NOMO-1 treated with dmso at 0.1 percent for 144 hours (cell line): ENCODE measurements around the gene ARHGAP11A.
A peak's percentile ranks its signal among the peaks of the same experiment; 100 is the strongest.

Experiments
- DNase-seq: peaks from one replicate; lab custom pipeline; 2025; ENCODE audit not compliant: unreplicated experiment; lab: John Stamatoyannopoulos, UW

Gene ARHGAP11A

DNA sequence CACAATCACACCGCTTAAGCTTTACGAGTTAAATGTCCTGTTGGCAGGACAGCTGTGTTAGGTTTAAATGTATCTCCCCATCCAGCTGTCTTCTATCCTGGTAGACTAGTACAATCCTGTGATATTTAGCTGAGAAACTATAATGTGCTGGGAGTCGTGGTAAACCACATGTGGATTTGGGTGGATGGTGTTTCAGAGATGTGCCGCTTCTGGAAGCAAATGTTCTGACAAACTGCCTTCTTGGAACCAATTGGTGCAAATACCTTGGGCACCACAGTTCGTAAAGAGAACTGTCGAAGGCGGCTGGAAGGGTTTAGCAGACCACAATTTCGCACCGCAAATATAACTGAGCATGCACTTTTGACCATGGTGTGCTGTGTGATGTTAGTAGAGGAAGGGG, 41.2 kb downstream of the ARHGAP11A start:
- DNase-seq, result no peak

DNA sequence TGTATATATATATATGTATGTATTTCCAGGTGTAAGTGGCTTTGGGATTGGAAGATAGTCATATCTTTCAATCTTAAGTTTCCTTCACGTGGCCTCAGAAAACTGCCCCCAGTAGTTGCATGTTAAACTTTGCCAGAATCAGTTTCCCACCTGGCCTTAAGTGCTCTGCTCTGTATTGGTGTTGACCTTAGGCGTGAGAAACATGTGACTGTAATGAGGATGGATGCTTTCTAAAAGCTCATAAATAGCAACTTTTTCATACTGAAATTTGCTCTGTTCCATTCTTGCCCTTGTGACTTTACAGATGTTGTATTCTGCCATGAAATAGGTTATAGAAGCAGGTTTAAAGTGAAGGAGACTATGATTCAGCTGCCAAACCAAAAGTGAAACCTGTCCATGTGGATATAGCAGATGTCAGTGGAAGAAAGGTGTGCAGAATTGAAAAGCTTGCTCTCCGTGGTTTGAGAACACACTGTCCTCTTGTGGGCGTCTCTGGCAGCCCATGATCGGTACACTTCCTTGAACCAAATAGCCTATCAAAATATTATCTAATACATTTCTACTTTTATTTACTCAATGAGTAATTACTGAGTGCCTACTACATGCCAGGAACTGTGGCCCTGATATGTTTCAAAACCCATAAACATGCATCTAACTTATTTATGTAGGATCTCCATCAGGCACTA, 42.0 kb downstream of the ARHGAP11A start:
- no peak for DNase-seq

DNA sequence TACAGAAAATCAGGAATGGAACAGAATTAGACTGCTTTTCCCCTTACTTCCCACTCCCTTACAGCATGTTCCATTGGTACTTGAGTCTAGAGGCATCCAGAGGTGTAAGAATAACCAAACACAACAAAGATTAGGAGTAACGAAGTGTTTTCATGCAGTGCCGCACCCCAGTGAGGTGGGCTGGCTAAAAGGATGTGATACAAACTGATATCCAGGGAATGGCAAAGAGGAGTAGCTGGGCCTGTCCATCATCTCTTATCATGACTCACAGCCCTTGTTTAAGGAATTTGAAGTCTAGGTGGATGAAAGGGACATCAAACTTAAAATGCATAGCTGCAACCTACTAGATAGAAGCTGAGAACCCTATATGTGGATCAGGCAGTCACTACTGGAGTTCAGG, 42.6 kb downstream of the ARHGAP11A start:
- DNase-seq, result no peak

DNA sequence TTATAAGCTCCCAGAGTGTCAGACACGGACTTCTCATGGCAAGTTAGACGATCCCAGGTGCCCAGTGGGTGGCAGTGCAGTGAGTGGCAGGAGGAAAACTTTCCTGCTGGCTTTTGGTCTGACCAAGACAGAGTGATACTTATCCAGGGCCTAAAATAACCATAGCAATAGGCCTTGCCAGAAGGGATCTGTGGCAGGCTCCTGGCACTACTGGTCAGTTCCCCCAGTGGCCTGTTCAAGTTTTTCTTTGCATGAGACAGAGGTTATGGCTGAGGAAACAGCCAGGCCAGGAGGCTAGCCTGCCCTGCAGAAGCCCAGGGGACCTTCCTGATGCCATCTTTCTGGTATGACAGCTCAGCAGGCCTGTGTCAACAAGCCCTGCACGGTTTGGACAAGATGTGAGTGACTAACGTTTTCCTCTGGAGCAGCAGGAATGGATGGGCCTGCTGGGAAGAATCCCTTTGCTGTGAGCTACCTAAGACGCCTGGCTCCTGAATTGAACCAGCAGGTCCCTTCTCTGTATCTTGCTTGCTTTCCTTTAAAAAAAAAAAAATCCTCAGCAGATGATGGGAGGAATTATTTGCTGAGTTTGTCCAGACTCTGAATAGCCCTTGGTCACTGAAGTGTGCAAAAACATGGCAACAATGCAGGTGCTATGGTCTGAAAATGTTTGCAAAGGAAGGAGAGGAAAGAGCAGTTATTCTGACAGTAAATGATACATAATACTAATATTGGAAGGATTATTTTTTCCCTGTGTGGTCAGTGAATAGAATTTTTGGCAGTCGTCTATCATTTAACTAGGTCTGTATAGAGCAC, 44.2 kb downstream of the ARHGAP11A start:
- DNase-seq, result no peak

DNA sequence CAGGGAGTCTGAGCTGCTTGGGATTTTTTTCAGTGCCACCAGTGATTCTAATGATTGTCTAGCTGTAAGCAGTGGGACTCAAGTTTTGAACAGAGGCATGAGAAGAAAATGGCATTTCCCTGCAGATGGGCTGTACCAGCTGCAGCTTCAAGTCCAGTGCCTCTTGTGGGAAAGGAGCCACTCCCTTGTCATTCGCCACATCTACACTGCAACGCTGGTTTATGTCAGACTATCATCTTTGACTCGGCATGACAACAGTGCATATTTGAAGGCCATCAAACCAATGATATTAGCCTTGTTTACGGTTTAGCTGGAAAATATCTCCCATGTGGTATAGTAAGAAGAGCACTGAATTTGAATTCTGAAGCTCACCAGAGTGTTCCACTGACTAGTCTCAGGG, 48.4 kb downstream of the ARHGAP11A start:
- DNase-seq, result no peak

DNA sequence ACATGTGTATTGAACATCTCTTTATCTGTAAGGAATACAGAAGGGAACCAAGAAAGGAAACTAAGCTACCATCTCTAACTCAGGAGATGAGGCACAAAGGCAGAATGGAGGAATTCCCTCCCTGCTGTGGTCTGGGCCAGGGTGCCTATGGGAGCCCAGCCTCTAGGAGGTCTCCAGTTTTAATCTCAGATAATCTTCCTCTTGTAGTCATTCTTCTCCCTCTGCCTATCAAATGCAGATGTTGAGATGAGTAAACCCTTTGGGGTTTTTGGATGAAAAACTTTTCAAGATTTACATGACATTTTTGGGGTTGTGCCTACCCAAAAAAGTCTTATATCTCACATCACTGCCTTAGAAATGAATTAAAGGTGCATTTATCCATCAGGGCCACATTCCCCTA, 49.5 kb downstream of the ARHGAP11A start:
- no peak for DNase-seq

DNA sequence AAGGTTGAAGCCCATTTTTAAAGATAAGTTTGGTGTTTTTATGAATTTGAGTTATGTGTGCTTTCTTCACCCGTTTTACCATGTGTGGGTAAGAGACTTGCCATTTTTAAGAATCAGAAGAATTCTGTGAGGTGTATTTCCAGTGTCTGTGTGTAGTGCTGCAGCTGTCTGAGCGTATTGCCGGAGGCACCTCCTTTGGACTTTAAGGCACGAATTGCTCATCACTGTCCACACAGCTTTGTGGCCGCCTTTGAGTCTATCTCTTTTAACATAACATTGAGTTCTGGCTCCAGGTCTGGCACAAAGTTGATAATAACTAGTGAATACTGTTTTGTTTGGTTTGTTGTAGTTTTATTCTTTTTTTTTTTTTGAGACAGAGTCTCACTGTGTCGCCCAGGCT, 52.0 kb downstream of the ARHGAP11A start:
- no peak for DNase-seq

DNA sequence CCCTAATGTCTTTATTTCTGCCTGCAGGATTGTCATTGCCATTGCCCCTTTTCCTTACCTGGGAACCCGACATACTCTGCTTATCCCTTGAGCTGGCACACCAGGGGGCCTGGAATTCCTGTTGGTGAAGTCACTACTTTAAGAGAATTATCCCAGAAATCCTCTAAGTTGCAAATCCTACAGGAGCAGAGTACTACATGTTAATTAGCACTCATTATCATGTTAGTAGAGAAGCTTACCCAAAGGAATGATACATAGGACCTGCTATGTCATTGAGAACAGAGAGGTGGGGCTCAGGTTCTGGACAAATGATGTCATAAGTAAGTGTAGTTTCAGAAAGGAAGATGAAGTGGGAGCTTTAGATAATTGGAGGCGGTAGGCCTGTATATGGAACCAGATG, 53.6 kb downstream of the ARHGAP11A start:
- no peak for DNase-seq

DNA sequence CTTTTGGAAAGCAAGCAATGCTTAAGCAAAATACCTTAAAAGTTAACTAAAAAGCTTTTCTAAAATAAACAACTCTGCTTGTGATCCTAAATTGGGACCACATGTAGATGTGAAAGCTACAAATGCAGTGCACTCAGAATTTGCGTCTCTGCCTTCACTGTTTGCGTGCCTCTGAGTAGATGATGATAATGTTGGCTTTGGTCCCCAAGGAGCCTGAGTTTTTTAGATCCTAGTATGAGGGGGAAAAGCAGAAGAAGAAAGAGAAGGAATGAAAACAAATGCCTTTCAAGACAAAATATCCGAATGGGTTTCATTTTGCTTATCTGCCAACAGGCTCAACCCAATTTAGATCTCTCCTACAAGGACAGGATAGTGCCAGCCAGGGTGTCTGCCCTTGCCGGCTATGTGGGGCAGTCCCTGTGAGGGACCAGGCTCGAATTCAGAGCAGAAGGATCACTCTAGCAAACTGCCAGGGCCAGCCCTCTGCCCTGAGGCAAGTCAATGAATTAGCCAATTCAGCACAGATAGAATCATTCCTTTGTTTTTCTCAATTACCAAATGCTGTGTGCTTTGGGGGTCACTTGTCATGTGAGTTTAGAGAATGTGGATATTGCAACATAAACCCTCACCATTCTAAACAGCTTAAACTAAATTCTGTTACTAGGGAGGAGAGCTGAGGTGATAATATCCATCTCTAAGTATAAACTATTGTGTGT, 54.8 kb downstream of the ARHGAP11A start:
- no peak for DNase-seq

DNA sequence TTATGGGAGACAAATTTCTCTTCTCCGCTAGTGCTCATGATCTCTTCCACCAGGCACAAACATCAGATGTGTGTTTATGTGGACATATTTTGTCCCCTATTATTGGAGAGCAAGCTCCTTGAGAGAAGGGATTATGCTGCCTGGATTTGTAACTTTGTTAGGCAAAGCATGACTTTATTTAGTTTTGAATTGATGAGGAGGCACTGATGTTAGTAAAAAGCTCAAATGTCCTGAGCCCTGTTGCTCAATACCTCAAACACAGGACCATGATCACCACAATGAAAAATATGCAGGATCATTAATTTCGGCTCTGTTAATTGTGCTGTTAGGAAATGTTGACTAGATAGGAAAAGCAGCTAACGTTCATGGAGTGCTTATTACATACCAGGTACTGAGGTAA, 55.3 kb downstream of the ARHGAP11A start:
- DNase-seq, result no peak

DNA sequence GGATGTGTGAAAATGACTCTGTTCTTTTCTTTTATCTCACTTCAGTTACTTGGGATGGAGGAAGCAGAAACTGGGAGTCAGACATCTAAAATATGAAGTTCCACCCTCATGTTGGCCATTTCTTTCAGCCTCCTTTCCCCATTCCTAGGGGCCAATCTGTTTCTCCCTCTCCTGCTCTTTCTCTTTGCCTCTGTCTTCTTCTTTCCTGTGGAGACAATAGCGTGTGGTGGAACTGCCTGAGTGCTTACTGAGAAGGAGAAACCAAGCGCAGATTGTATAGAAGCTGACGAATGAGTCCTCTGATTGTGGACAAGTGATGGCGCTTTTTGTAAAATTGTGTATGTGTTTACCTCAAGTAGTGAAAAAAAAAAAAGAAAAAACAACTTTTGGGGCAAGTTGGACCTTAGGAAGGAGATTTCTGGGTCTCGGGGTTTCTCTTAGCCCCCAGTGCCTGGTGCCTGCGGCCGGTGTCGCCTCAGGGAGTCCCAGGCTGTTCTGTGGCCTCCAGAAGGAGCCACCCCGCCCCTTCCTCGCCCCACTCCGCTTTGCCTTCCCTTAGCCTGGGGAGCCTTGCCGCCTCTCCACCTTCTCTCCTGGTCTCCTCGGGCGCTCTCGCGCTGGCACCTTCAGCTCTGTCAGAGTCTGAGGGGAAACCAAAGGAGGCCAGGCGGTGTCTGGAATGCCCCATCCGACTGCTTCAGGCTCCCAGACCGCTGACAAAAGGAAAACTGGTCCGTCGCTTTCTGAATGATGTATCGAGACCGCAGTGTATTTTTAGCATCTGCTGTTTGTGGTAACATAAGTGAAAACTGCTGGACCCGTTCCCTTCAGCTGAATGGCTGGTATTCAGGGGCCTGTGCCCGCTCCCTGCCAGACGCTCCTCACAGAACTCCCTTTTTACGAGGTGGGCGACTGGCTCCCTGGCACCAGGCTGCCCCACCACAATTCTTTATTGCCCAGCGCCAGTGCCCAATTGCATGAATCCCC, 56.3 kb downstream of the ARHGAP11A start:
- no peak for DNase-seq

DNA sequence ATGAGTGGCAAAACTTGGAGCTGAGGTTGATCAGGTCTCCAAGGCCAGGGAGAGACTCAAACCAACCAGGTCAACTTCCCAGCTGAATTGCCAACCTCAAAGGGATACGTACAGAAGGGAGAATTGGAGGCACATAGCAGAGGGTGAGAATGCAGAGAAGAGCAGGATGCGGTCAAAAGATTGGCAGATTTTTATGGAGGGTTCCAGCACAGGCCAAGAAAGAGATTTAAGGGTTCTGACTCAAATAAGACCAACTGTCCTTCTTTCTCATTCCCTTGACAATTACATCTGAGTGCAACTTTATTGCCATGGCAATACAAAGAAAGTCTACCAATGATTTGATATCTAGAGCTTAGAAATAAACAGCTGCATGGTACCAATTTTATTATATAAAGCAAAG, 59.4 kb downstream of the ARHGAP11A start:
- no peak for DNase-seq

DNA sequence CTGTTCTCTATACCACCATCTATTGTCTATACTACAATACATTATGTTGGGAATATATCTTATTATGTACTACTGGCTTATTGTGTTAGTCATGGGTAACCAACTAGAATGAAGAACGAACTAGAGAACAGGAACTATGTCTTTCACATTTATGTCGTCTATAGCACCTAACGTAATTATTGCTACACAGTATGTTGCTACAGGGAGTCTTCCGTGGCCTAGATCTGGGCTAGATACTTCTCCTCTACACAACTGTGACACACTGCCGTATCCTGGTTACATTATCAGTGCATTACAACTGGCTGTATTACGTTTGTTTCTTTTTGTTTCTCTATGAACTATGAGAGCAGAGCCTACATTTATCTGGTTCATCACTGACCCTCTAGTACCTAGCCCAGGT, 60.2 kb downstream of the ARHGAP11A start:
- DNase-seq, result peak; percentile 34

DNA sequence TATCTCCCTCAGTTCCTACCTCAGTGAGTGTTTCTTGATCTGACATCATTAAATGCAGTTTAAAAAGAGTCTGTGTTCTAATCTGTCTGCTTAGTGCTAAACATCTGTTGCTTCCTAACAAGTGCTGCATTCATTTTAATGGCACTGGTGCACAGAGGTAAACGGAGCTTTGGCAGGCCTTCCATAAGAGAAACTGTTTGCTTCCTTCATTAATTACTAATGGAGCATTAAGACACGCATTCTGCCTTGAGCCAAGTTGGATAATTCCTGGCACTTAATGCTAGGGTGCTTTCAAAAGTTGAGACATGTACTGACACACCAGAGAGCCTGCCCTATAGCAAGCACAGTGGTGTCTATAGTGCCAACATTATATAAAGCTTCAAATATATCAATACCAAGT, 60.9 kb downstream of the ARHGAP11A start:
- no peak for DNase-seq

DNA sequence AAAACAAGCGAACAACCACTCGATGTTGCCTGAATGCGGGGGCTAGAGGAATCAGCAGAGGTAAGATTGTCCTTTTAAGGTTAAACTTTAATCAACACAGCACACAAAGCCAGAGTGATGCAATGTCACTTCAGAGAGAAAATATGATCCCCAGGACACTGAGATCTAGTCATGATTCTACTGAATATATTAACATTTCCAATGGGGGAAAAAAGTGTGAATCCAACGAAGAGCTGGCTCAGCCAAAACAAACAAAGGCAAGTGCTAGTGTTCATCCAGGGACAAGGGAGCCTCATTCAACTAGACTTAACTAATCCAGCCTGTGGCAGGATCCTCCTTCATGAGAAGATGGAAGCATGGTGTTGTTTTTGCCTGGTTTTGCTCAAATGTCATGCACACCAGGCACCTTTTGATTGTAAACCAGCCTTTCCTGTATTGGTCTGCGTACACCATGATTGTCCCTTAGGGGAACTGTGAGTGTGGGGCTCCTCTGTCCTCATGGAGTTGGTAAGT, 62.0 kb downstream of the ARHGAP11A start:
- no peak for DNase-seq

DNA sequence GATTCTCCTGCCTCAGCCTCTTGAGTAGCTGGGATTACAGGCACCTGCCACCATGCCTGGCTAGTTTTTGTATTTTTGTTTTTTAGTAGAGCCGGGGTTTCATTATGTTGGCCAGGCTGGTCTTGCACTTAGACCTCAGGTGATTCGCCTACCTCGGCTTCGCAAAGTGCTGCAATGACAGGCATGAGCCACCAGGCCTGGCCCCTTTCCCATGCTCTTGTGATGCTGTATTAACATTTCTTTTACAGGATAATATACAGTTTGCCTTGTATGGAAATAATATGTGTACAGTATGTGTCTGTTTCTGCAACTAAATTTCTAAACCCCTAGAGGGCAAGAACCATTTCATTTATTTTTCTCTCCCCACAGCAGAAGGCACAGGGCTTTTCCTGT, 64.0 kb downstream of the ARHGAP11A start:
- no peak for DNase-seq

DNA sequence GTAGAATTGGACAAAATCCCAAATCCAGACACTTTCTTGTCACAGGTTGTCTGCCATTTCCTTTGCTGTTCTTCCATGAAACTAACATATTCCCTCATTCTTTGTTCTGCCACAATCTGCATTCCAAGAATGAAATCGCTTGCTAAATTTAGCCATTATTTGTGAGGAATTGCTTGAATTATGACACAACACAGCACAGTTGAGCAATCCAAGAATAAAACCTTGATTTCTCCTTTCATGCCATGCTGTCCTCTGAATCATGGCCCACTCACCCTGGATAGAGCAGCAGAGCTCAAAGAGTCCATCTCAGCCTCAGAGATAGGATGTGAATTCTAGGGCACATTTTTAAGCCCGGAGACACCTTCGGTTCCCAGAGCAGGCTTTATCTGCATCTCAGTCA, 67.3 kb downstream of the ARHGAP11A start:
- no peak for DNase-seq

DNA sequence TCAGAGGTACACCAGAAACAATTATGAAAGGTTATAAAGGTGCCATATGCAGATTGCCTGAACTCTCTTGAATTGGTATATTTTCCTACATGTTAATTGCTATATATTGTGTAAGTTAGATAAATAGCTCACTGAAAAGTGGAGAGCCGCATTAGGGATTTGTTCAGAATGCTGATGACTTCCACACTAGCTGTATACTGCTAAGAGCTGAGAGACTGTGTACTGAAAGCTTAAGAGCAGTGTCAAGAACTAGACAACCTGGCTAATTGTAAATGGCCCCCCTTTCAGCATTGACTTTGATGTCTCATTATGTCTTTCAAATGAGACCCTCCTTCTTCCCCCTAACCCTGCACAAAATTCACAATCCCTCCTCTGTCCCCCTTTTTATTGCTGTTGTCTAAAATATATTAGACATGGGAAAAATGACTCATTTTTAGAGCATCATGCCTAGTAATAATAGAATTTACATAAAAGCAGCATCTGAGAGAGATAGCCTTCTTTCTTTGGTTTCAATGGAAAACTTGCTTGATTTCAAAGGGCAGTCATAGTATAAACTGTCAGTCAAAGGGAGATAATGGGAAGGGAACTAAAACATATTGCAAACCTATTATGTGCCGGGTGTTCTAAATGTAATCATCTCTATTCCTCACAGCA, 67.8 kb downstream of the ARHGAP11A start:
- no peak for DNase-seq

DNA sequence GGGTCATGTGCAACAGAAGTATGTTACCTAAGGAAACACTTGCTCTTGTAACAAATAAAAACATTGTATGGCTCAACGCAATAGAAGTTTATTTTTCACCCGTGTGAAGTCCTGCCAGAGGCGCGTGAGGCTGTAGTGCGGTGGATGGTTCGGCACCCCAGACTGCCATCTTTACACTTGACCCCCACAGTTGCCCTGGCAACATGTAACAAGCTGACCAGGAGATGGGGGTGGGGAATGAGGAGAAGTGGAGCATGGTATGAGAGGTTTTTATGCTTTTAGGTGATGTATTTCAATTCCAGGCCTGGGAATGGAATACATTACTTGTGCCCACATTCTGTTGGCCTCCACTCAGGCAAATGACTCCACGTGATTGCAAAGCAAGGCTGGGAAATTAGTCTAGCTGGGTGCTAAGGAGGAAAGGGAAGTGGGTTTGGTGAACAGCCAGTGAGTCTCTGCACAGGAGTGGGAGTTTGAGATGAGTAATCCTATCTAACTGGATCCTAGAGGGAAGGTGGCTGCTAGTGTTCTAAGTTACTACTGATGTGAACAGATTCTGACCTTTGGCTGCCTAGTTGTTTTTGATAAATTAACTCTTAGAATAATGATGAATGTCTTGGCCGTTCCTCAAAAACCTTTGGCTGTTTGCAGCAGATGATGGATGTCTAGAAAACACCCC, 68.7 kb downstream of the ARHGAP11A start:
- DNase-seq, result no peak

DNA sequence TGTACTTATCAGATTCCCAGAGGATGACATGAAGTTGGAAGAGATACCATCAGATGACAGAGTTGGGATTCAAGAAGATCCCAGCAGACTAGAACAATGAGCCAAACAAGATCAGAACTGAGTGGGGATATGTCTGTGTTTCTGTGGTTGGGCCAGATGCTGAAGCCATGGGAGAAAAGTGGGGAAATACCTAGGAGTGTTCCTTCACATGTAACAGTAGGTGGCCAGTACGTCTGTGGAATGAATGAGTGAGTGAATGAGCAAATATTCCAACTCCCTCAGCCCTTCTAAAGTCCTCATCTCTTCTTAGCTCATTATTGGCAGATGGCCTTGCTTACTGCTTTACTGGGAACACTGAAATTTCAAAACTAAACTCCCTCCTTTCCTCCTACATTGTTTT, 70.3 kb downstream of the ARHGAP11A start:
- no peak for DNase-seq
